HG03520 (cell line): ENCODE results near the gene SLCO3A1.

Experiments
- ATAC-seq: cut with Tn5 transposase; IDR thresholded peaks from one replicate; pipeline ENCODE4 v1.9.1; 2021; ENCODE audit warnings: mild to moderate bottlenecking, moderate library complexity; ENCODE audit not compliant: unreplicated experiment

Gene SLCO3A1

DNA sequence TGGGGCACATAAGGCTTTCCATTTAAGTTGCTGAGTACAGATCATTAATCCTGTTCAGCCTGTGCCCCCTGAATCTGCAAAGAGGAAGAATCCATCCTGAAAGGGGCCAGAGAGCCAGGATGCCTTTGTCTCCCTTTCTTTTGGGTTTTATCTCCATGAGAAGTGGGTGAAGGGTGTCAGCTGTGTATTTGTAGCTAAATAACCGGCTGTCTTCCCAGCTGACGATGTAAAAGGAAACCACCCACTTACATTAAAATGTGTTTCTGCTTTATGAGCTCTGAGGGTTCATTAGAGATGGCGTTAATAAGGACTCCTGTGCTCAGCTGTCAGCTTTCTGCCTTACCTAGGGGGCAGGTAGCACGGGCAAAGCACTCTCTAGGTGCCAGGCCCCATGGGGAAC, 83.4 kb downstream of the SLCO3A1 start:
- no peak for ATAC-seq

DNA sequence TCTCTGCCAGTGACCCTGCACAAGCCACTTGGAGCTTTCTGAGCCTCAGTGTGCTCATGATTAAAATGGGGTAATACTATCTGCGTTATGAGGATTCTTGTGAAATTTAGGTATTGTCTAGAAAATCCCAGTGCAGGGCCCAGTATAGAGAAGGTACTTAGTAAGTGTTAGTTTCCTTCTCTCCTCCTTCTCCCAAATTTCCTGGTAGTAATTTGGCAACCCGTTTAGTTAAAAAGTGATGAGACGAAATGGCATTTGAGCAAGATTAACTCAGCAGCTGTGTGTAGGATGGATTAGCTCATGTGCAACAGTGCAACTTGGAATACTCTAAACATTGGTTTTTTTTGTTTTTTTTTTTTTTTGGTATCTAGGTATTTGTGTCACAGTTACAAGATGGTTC, 84.6 kb downstream of the SLCO3A1 start:
- no peak for ATAC-seq

DNA sequence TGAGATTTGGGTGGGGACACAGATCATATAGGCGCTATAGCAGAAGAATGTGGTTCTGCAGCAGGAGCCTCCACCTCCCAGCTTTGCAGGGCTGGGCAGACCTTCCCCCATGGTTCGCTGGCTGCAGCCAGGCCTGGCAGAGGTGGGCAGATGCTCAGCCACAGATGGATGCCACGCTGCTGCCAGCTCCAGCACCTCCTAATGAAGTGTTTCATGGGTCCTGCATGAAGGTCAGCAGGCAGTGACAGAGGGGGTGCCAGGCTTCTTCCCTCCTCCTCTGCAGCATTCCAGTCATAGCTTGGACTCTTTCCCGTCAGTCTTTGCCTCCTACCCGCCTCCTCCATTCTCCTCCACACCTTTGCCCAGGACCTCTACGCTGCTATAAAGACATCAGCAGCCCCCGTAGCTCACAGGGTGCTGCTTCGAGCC, 85.9 kb downstream of the SLCO3A1 start:
- ATAC-seq = no peak

DNA sequence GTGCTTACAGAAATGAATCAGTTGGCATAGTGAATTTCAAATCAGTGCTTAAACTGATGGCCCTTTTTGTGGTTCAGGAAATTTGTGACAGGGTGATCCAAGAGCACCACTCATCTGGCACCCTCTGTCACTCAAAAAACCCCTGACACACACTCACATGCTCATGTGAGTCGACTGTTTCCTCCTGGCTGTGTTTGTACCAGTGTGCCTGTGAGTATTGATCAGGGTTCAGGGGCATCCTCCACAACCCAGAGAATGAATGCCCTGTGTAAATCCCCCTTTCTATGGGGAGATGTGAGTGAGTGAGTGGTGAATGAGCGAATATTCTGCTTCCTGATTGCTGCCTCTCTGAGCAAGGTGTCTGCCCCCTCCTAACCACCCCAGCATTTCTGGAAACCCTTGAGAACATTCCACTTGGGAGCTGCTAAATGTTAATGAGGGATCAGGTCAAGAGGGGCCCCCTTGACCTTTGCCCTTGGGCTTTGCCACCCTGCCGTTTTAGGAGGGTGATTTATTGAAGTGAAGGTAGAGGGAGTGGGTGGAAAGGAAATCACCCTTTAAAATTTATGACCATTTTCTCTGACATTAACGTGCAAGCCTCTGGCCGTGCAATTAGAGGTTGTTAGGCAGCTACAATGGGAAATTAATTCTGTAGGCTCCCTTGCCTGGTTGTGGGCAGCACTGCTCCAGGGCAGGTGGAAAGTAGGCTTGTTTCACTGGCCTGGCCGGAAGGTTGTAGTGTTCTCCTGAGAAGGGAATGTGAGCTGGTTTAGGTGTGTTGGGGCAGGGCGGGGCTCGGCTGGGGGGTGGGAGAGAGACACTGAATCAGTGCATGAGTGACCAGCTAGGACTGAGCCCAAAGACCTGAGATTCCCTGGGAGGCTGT, 87.2 kb downstream of the SLCO3A1 start:
- no peak for ATAC-seq

DNA sequence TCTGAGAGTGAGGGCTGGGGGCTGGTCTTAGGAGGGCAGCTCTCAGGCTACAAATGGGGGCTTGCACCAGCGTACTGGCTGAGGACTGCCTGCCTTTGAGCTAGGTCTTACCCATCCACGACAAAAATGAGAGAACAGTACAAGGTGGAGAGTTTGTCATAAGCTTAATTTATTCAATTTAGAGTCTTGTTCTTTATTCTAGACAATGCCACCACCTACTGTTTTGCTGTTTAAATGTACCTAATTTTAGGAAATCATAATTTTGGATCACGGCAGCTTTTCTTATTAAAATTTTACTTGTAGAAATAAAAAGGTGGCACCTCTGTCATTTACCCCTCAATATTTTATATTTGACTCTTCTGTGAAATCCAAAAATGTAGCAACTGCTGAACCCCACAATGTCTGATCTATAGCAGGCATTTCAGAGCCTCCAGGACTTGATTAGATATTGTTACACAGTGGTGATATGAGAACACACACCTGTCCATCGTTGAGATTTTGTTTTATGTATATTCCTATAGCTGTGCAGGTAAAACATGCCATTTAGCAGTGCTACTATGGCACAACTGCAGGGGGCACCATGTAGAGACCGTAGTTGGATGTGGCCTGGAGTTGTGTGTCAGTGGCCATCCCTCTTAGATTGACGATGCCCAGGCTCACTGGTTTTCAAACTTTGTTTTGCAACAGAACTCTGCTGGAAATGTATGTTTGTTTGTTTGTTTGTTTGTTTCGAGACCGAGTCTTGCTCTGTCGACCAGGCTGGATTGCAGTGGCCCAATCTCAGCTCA, 88.6 kb downstream of the SLCO3A1 start:
- ATAC-seq = no peak

DNA sequence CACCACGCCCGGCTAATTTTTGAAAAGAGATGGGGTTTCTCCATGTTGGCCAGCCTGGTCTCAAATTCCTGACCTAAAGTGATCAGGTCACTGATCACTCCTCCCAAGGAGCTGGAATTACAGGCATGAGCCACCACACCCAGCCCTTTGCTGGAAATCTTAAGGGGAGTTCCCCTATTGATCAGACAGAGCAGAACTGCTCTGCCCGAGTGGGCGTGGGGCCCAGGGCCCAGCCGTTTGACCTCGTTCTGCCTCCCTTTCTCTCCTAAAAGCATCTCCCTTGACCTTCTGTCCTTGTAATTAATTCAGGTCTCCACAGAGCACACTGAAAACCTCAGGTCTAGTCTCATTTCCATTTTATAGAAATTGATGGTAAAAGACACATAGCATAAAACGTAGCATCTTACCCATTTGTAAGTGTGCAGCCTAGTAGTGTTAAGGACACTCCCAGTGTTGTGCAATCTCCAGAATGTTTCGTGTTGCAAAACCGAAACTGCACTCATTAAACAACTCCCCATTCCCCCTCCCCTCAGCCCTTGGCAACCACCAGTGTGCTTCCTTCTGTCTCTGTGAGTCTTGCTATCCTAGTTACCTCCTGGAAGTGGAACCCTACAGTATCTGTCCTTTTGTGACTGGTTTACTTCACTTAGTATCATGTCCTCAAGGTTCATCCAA, 89.3 kb downstream of the SLCO3A1 start:
- peak; percentile 56 for ATAC-seq

DNA sequence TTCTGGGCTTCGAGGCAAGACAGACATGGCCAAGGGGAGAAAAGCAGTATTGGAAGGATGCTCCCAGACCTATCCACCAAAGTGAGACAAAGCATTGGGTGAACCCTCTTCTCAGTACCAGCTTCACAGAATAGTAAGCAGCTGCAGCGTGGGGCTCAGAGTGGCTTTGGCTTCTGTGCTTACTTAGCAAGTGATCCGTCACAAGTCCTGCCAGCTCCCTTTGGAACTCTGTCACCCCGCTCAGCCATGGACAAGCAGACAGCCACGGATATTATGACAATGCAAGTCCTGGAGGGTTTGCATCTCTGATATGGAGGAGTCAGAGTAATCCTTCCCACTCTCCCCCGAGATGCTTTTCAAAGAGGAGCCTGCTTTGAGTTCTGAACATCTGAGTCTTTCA, 90.8 kb downstream of the SLCO3A1 start:
- ATAC-seq = no peak

DNA sequence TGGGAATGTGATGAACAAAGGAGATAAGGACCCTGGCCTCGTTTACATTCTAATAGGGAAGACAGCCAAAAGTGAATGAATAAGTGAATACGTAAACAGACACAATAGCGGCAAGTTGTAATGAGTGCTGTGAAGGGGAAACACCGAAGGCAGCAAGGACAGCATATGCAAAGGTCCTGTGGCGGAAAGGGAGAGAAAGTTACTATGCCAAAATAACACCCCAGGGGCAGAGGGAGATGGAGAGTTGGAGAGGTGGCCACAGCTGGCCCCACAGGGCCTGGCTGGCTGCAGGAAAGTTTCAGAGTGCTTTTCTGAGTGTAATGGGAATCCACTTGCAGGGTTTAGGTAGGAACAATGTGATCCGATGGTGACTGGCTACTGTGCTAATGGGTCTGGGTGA, 91.9 kb downstream of the SLCO3A1 start:
- ATAC-seq = no peak

DNA sequence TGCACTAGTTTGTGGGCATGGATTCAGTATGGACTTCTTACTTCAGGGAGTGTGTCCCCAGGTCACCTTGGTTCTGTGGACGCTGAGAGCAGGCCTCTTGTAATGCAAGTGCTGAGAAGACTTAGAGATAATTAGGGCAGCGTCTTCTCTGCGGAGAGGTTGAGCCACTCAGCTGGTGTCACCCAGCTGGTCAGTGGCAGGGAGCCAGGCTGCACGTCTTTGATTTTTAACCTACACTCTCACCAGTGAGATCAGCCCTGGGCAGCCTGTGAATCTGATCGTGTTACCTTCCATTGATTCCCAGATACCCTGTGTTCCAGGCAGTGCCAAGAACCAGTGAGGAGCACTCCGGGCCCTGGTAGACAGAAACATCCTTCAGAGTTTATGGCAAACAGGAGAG, 92.6 kb downstream of the SLCO3A1 start:
- no peak for ATAC-seq

DNA sequence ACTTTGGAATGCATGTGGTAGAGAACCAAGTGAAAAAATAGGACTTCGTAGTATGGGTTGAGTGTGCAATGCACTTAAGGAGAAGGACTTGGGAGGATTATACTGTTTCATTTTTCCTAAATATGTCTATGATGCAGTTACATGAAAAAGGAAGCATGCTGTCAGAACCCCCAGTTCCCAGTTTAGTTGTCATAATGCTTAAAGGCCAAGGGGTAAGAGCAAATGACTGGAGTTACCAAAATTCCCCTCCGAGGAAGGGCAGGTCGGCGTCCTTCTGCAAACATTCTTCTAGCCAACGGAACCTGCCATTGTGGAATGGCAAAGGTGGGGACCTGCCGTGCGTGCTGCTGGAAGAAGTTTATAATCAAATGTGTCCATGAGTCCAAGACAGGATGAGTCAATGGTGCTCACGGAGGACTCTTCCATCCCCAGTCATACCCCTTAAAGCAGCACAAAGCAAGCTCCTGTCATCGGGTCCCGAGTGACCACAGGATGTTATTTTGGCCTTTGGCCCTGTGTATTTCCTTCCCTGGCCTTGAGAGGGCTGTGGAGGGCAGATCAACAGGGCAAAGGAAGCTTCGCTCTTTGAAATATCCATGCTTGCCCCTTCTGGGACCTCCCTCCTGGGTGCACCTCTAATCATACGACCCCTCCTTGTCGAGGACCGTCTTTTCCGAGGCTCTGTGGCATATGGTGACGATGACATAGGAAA, 93.2 kb downstream of the SLCO3A1 start:
- ATAC-seq = no peak

DNA sequence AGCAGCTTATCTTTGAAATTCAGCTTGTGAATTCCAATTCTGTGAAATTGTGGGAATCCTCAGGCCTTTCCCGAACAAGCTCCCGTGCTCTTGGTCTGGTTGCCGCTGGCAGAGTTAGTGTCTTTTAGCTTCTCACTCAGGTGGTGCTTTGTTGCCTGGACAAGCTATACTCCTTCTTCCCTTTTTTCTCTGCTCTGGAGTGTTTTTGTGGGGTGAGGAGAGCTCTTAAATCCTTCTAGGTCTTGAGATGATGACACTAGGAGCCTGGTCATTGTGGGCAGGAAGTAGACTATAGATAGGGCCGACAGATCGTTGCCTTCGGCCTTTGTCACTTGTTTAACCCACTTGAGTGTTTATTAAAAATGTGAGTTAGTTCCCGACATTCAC, 93.8 kb downstream of the SLCO3A1 start:
- ATAC-seq = no peak

DNA sequence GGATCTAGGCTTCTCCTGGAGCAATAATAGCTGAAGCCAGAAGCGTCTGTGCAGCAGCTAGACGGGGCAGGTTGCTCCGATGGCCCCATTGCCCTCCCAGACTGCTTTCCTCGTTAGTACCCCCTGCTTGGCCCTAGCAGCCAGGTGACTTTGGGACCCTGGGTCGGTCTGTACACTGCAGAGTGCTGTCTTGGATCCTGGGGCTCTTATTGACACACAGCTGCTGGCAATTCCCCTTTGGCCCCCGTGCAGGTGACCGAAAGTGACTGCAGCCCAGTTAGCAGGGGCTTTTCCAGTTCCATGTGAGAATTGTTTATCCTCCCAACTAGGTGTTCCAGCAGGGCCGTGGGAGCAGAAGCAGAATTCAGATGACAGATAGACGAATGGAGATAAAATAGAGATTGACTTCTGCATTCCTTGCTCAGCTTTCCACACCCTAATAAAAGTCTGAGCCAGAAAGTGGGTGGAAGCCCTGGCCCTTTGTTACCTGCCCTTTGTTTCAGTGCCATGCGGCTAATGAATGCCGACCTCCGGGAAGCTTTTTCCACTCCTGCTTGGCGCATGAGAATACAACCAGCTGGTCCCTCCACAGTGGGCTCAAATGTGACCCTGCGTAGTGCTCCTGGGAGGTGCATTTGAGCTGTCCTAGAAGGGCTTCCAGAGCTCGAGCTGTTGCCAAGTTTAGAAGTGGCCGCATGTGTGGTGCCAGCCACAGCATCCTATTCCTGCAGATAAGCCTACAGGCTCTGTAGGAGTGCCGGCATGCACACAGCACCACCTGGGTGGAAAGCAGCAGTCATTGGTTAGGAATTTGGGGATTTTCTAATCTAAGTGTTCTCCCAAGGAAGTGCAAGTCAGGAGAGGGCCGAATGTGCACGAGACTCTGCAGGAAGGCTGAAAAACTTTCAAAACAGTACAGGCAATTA, 94.4 kb downstream of the SLCO3A1 start:
- ATAC-seq = no peak

DNA sequence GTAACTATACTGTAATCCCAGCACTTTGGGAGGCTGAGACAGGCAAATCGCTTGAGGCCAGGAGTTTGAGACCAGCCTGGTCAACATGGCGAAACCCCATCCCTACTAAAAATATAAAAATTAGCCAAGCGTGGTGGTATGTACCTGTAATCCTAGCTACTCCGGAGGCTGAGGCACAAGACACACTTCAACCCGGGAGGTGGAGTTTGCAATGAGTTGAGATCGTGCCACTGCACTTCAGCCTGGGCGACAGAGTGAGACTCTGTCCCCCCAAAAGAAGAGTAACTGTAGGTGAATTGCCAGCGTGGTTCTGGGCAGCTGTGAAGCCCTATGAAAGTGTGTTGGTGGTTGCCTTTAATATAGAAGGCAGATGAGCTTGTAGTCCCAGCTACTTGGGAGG, 95.9 kb downstream of the SLCO3A1 start:
- no peak for ATAC-seq

DNA sequence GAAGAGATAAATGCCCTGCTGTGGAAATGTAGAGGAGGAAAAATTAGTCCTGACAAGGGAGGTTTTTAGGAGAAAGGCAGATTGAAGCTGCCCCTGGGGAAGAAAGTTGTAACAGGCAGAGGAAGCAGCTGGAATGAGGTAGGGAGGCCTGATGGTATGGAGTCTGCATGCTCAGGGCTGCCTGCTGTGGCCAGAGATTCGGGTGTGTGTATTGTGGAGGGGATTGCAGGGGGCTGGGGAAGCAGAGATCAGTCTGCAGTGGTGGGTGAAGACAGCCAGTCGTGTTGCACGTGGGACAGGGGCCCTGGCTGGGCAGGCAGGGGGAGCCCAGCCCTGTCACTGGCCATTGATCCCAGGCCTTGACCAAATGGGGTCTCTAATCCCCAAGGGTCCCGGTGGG, 96.5 kb downstream of the SLCO3A1 start:
- no peak for ATAC-seq

DNA sequence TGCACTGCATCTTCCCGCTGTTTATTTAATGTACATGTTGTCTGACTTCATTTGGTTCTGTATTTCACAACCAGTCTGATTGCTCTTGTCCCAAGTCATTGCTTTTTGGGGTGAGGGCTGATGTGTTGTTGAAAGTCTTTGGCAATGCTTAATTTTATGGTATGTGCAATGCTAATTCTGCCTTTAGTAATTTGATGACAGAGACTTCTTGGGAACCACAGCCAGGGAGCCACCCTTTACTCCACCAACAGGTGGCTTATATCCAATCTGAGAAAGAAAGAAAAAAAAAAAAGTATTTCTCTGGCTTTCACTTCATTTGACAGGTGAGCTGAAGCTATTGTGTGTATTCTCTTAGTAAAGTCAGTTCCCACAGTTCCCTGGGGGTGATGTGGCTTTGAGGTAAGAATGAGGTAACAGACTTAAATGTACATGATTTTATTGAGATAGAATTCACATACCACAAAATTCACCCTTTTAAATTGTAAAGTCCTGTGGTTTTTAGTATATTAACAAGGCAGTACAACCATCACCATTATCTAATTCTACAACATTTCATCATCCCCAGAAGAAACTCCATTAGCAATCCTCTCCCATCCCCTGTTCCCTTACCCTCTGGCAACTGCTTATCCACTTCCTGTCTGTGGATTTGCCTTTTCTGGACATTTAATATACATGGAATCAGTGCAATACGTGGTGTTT, 97.3 kb downstream of the SLCO3A1 start:
- ATAC-seq = no peak

DNA sequence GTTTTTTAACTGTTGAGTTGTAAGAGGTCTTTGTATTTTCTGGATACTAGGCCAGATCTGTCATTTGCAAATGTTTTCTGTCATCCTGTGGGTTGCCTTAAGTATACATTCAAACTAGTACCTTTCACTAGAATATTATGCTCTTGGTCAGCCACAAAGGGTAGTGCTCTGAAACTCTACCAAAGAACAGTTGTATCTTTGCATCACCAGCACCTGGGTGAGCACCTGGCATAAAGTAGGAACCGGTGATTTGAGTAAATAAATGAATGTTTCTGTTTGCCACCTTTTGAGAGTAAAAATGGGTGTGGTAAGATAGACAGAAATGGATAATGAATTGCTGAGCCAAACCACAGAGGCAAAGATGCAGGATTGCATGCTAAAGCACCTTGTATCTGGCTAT, 98.7 kb downstream of the SLCO3A1 start:
- ATAC-seq = no peak

DNA sequence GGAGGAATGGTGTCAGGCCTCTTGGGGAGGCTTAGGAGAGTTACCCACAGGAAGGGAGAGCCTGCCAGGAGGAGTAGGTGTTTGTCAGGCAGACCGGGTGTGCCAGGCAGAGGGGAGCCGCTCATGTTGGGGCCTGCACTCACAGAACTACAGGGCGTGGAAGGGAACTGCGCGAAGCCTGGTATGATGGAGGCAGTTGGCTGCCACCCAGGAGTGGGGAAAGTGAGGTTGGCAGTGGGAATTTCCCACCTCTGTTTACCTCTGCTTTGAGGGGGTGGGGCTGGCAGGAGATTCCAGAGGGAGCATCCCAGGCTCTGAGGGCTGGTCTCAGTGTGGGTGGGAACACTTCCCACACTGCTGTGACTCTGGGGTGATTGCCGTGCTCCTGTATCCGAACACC, 99.9 kb downstream of the SLCO3A1 start:
- ATAC-seq = no peak

DNA sequence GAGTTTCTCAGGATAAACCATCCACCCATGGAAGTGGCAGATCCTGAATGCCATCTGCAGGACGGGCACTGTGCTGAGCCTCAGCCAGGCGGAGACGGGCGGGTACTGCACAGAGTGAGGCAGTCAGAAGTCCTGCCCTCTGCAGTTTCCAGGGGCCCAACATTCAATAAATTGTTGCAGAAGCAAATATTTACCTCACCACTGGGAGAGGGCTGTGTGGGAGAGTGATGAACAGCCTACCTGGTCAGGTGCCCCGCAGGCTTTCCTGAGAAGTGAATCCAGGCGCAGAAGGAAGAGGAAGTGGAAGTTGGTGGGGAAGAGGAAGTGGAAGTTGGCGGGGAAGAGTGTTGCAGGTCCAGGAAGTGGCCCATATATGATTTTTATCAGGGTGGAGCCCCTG, 100.8 kb downstream of the SLCO3A1 start:
- ATAC-seq = no peak

DNA sequence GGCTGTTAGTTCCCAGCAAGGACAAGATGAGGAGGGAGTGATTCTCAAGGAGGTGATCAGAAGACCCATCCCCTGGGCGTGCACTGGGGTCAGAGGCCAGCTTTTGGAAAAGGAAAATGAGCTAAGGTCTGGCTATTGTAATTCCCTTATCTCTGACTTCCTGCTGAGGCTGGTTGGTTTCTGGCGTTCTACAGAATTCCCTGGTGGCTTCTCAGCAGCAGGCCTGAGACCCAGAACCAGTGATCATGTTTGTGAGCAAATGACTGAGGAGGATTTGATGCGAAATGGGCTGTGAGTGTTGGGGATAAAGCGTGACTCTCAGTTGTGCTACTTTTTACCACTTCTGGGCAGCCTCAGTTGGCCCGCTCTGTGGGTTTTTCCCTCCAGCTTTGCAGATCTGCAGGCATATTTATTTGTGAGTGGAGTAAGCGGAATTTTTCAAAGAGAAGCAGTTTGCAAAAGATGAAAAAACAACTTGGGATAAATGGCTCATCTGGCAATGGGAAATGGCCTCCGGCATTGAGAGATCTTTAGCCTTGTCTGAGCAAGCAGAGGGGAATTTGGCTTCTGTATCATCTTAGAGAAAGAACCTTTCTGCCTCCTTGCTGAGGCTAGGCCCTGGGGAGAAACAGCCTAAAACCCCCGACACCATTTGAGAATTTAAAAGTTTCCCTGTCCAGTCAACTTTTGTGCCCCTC, 102.7 kb downstream of the SLCO3A1 start:
- no peak for ATAC-seq
